Suprapubic skin (tissue), 4 donors: ENCODE measurements around the gene CABLES2. TPM values are rescaled to one million over a fixed set of nuclear protein-coding genes. Genes with fewer than 3 reads are reported as not detected.

ENCODE experiments used
- DNase-seq, 2 donors: peaks; one replicate each; pipeline ENCODE4 v3.0.0-alpha.2; 2019; ENCODE audit warnings: low spot score in 2 of 2
- H3K27ac ChIP-seq: fragments of 200-600 bp; sonication (generic); one replicate; pipeline ENCODE4 v1.5.1; 2019
- H3K27me3 ChIP-seq: fragments of 200-600 bp; sonication (generic); one replicate; pipeline ENCODE4 v1.5.1; 2019
- H3K36me3 ChIP-seq: fragments of 200-600 bp; sonication (generic); one replicate; pipeline ENCODE4 v1.5.1; 2019
- H3K4me1 ChIP-seq: fragments of 200-600 bp; sonication (generic); one replicate; pipeline ENCODE4 v1.5.1; 2019
- H3K4me3 ChIP-seq: fragments of 200-600 bp; sonication (generic); one replicate; pipeline ENCODE4 v1.5.1; 2019; ENCODE audit warnings: mild to moderate bottlenecking
- H3K9me3 ChIP-seq: fragments of 200-600 bp; sonication (generic); one replicate; pipeline ENCODE4 v1.5.1; 2019
- EP300 ChIP-seq: sonication (generic); formaldehyde crosslinking; IDR thresholded peaks from one replicate; pipeline ENCODE4 v1.6.1; 2017; ENCODE audit warnings: antibody characterized with exemption
- POLR2A ChIP-seq, 2 donors: fragments of 450-650 bp; IDR thresholded peaks; one replicate each; pipeline ENCODE4 v1.6.1; 2017; ENCODE audit warnings: antibody characterized with exemption in 2 of 2, mild to moderate bottlenecking in 2 of 2, moderate library complexity in 2 of 2
- POLR2AphosphoS5 ChIP-seq, 3 donors: sonication (generic); formaldehyde crosslinking; IDR thresholded peaks; one replicate each; pipeline ENCODE4 v1.6.1; 2017; ENCODE audit warnings: antibody characterized with exemption in 3 of 3
- WGBS: methylation state at CpG from one replicate; pipeline ENCODE4 v1.1.5; 2018; 5-methylcytosine and 5-hydroxymethylcytosine counted together
- total RNA-seq, 4 donors: library from RNA; depleted of rRNA; stranded (reverse); fragments of >200 nt; gene quantifications; one replicate each; pipeline ENCODE4 v1.1.0, GENCODE V29; 2016
- TF ChIP-seq, protein P1 (sequence below), 2 donors: fragments of 200-600 bp in 1 of 2; fragments of 450-650 bp in 1 of 2; sonication (generic) in 1 of 2; IDR thresholded peaks; one replicate each; pipeline ENCODE4 v1.5.1; 2016 to 2019; ENCODE audit warnings: antibody characterized with exemption in 2 of 2, mild to moderate bottlenecking in 1 of 2, moderate library complexity in 1 of 2

The CABLES2 gene
- total RNA-seq, 4 donors from 2014 or later = 3.8 to 7.2 (median 4.5) TPM

DNA sequence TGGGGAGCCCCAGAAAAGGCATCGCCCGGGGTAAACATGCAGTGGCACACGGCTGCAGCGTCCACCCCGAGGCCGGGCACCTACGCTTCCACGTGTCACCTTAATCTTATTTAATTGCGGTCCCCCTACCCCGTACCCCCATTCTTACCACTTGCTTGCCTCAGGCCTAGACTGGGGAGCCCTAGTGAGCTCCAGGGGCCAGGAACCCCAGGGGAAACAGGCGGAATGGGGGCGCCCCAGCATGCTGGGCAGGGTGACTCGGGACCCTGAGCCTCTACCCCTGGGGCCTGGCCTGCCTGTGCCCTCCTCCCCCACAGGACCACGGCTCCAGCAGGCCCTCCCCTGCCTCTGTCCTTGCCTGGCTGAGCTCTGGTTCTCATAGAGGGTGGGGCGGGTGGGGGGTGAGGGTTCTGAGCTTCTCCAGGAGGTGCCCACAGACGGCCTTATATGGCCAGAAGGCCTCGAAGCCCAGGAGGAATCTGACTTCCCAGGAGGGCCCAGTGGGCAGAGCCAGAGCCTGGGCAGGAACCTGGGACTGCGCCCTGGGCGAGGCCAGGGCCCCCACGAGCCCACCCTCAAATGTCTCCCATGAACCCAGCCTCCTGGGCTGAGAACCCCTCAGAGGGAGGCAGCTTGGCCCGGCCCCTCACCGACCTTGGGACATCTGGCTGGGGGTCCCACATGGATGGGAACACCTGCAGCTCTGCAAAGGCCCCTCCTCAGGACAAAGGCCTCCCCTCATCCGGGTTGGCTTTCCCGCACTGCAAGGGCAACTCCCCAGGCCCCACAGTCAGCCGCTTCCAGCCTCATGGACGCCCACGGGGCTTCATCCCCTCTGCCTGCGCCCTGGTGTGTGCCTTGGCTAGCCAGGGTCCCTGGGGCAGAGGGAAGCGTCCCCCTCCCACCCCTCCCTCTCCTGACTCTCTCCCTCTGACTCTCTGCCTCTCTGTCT, 34.8 kb downstream of the CABLES2 start:
- H3K4me3 ChIP-seq = no peak overlapping the region
- peaks cover 15% of the 10 kb centered on the region for H3K27me3 ChIP-seq
- WGBS = 53% methylated on average over 7 of the region's 29 CpGs
- no peaks in the 10 kb centered on the region for H3K36me3 ChIP-seq
- H3K4me1 ChIP-seq = peaks cover 69% of the 10 kb centered on the region
- H3K9me3 ChIP-seq = no peaks in the 10 kb centered on the region
- no peak for TF ChIP-seq POLR2A (IDR thresholded peaks at IDR 0.05)
- TF ChIP-seq, protein P1, sequence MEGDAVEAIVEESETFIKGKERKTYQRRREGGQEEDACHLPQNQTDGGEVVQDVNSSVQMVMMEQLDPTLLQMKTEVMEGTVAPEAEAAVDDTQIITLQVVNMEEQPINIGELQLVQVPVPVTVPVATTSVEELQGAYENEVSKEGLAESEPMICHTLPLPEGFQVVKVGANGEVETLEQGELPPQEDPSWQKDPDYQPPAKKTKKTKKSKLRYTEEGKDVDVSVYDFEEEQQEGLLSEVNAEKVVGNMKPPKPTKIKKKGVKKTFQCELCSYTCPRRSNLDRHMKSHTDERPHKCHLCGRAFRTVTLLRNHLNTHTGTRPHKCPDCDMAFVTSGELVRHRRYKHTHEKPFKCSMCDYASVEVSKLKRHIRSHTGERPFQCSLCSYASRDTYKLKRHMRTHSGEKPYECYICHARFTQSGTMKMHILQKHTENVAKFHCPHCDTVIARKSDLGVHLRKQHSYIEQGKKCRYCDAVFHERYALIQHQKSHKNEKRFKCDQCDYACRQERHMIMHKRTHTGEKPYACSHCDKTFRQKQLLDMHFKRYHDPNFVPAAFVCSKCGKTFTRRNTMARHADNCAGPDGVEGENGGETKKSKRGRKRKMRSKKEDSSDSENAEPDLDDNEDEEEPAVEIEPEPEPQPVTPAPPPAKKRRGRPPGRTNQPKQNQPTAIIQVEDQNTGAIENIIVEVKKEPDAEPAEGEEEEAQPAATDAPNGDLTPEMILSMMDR (IDR thresholded peaks at IDR 0.05) = no peak
- TF ChIP-seq POLR2AphosphoS5 (IDR thresholded peaks at IDR 0.05) = no peak
- TF ChIP-seq EP300 = no peak
- DNase-seq = no peak
- H3K27ac ChIP-seq = no peak overlapping the region

DNA sequence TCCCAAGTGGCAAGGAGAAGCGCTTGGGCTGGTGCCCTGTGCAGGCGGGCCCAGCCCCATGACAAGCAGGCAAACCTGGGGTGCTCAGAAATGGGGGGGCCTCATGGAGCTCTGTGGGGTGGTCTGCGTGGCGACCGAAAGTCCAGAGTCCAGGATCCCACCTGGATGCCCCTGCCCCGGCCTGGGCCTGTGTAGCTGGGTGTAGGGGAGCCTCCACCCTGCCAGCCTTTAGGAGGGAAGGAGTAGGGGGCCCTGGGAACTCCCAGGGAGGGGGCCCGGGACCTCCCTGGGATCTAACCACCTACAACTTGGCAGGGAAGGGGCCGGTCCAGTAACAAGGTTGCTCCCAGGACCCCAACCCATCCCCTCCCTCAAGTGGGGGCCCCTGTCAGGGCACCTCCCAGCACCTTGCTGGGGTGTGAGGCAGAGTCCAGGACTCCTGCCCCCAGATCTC, 35.5 kb downstream of the CABLES2 start:
- 100% methylated on average over 1 of the region's 8 CpGs for WGBS

DNA sequence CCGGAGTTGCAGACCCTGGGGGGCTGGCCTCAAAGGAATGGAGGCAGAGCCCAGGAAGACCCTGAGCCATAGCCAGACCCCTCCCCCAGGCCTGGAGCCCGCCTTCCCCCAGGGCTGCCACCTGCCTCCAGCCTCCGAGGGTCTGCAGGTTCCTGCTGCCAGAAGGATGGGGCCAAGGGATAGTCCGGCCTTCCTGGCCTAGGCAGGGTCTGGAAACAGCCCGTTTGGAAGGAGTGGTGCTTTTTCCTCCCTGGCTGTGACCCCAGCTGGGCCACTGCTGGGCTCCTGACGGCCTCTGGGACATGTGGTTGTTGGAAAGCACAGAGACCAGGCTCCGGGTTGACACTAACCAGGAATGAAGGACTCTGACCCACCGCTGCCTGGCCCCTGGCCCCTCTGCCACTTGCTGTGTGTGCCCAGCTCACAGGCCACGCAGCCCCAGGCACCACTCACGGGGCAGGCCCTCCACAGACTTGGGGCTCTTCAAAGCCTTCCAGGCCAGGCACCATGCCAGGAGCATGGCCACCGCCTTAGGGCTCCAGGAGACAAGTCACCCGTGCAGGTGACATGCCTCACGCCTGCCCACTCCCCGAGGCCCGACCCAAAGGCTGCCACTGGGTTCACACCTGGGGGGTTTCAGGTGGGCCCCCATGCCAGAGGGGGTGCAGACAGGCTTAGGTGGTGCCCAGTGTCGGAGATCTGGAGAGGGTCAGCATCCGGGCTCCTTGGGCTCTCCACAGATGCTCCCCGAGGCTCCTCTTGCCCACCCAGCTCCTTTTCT, 36.1 kb downstream of the CABLES2 start:
- peaks cover 67% of the 10 kb centered on the region for H3K4me1 ChIP-seq
- 49% methylated on average over 7 of the region's 18 CpGs for WGBS
- TF ChIP-seq, protein P1 (IDR thresholded peaks at IDR 0.05) = no peak
- no peak for TF ChIP-seq POLR2AphosphoS5 (IDR thresholded peaks at IDR 0.05)
- no peak for TF ChIP-seq EP300
- no peak for TF ChIP-seq POLR2A (IDR thresholded peaks at IDR 0.05)
- peaks cover 24% of the 10 kb centered on the region for H3K27me3 ChIP-seq
- H3K9me3 ChIP-seq = no peaks in the 10 kb centered on the region
- H3K4me3 ChIP-seq = no peak overlapping the region
- no peak for DNase-seq
- no peaks in the 10 kb centered on the region for H3K36me3 ChIP-seq
- H3K27ac ChIP-seq = no peak overlapping the region

More for the DNA sequence above, 35.5 kb downstream of the CABLES2 start:
- Histone ChIP-seq H3K9me3 (no peaks in the 10 kb centered on the region), H3K36me3 (no peaks in the 10 kb centered on the region), H3K27me3 (peaks cover 18% of the 10 kb centered on the region), H3K27ac (no peak overlapping the region), H3K4me1 (peaks cover 67% of the 10 kb centered on the region), H3K4me3 (no peak overlapping the region)
- TF ChIP-seq POLR2A (IDR thresholded peaks at IDR 0.05) = no peak
- no peak for TF ChIP-seq EP300
- no peak for TF ChIP-seq POLR2AphosphoS5 (IDR thresholded peaks at IDR 0.05)
- TF ChIP-seq, protein P1 (IDR thresholded peaks at IDR 0.05) = no peak
- DNase-seq = no peak

DNA sequence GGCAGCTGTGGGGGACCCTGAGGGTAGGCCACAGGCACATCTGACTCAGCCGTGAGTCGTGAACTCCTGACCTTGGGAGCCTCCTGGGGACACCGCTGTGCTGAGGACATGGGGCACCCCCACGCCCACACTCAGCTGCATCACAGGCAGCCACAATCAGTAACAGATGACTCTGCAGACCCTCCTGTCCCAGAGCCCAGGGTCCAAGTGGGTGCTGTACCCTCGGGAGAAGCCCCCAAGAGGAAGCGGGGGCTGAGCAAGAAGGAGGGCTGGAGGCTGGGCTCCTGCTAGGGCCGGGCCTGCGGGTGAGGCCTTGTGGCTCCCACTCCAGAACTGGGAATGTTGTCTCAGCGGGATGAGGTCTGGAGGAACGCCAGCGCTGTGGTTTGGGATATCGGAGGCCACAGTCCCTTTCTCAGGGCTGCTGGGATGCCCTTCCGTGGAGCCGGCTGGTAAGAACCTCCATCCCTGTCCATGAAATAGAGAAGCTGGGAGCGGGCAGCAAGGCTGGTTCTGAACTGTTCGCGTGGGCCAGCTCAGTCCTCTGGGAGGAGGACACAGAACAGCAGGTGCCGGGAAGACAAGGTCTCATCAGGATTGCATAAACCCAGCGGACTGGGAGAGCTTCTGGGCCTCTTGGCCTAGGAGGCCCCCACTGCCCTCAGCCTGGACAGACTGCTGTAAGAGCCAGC, 36.8 kb downstream of the CABLES2 start:
- Histone ChIP-seq H3K4me3 (no peak overlapping the region), H3K27ac (peak overlapping the region; percentile 31), H3K27me3 (peaks cover 24% of the 10 kb centered on the region), H3K36me3 (no peaks in the 10 kb centered on the region), H3K9me3 (no peaks in the 10 kb centered on the region), H3K4me1 (peaks cover 67% of the 10 kb centered on the region)
- no peak for DNase-seq
- WGBS = 65% methylated on average over 14 of the region's 19 CpGs
- no peak for TF ChIP-seq EP300
- TF ChIP-seq POLR2AphosphoS5 (IDR thresholded peaks at IDR 0.05) = no peak

DNA sequence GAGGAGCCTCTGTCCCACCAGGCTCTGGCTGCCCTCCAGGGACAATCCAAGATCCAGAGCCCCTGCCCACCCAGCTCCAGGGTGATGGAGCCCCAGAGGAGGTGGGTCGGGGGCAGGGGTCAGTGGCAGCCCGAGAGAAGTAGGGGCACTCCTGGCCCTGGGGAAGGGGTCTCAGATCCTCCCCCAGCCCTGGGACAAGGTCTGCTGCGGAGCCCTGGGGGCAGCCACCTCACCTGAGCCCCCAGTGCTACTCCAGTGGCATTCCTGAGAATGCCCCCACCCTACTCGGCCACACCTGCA, 37.3 kb downstream of the CABLES2 start:
- Histone ChIP-seq H3K9me3 (no peaks in the 10 kb centered on the region), H3K27ac (peak overlapping the region; percentile 31), H3K4me3 (no peak overlapping the region), H3K36me3 (no peaks in the 10 kb centered on the region), H3K27me3 (peaks cover 24% of the 10 kb centered on the region), H3K4me1 (peaks cover 67% of the 10 kb centered on the region)
- no CpG with 5 or more reads among the region's 4 CpGs for WGBS
- no peak for DNase-seq
- TF ChIP-seq, protein P1 (IDR thresholded peaks at IDR 0.05) = no peak
- no peak for TF ChIP-seq POLR2AphosphoS5 (IDR thresholded peaks at IDR 0.05)
- no peak for TF ChIP-seq EP300
- no peak for TF ChIP-seq POLR2A (IDR thresholded peaks at IDR 0.05)
